H9 (cell line): ENCODE data around the gene CDH4. TPM values are rescaled to one million over a fixed set of nuclear protein-coding genes. Genes with fewer than 3 reads are reported as not detected.

Source experiments
- DNase-seq: peaks from one replicate; pipeline ENCODE4 v3.0.0-alpha.2; 2017
- H2AFZ ChIP-seq: one replicate; pipeline ENCODE4 v1.6.1; 2013; ENCODE audit warnings: mild to moderate bottlenecking, low read length, control low read depth, moderate library complexity
- H2AK5ac ChIP-seq: 2 replicates; pipeline ENCODE4 v1.6.1; 2013; ENCODE audit warnings: low read length, control low read depth, mixed read lengths; ENCODE audit not compliant: insufficient read length
- H2BK120ac ChIP-seq: one replicate; pipeline ENCODE4 v1.6.1; 2013; ENCODE audit warnings: low read depth, mild to moderate bottlenecking, low read length, control low read depth, inconsistent platforms; ENCODE audit not compliant: poor library complexity, severe bottlenecking
- H2BK12ac ChIP-seq: 2 replicates; pipeline ENCODE4 v1.6.1; 2013; ENCODE audit warnings: low read length, control low read depth, mixed read lengths, low read depth; ENCODE audit not compliant: insufficient read length
- H2BK15ac ChIP-seq: 2 replicates; pipeline ENCODE4 v1.6.1; 2013; ENCODE audit warnings: low read depth, low read length, control low read depth
- H2BK20ac ChIP-seq: one replicate; pipeline ENCODE4 v1.6.1; 2013; ENCODE audit warnings: low read depth, mild to moderate bottlenecking, low read length, control low read depth, inconsistent platforms; ENCODE audit not compliant: poor library complexity, severe bottlenecking
- H2BK5ac ChIP-seq: 2 replicates; pipeline ENCODE4 v1.6.1; 2013; ENCODE audit warnings: low read length, control low read depth, mixed read lengths; ENCODE audit not compliant: insufficient read length
- H3K14ac ChIP-seq: 2 replicates; pipeline ENCODE4 v1.6.1; 2013; ENCODE audit warnings: low read length, control low read depth; ENCODE audit not compliant: insufficient read depth
- H3K18ac ChIP-seq: 2 replicates; pipeline ENCODE4 v1.6.1; 2013; ENCODE audit warnings: low read depth, mild to moderate bottlenecking, mixed read lengths, low read length, control low read depth; ENCODE audit not compliant: insufficient read length
- H3K23ac ChIP-seq: 2 replicates; pipeline ENCODE4 v1.6.1; 2013; ENCODE audit warnings: low read length, control low read depth, mixed read lengths, low read depth; ENCODE audit not compliant: insufficient read length
- H3K23me2 ChIP-seq: 2 replicates; pipeline ENCODE4 v1.6.1; 2013; ENCODE audit warnings: low read depth, mild to moderate bottlenecking, mixed read lengths, low read length, control low read depth; ENCODE audit not compliant: insufficient read length, poor library complexity, severe bottlenecking
- H3K27ac ChIP-seq: 2 replicates; pipeline ENCODE4 v1.5.1; 2013; ENCODE audit warnings: low read length, control low read depth, mixed read lengths, low read depth; ENCODE audit not compliant: insufficient read length
- H3K27me3 ChIP-seq: 2 replicates; pipeline ENCODE4 v1.6.1; 2013; ENCODE audit warnings: low read length, control low read depth, inconsistent platforms; ENCODE audit not compliant: insufficient read depth
- H3K4ac ChIP-seq: 2 replicates; pipeline ENCODE4 v1.6.1; 2013; ENCODE audit warnings: low read depth, mild to moderate bottlenecking, control low read depth, inconsistent platforms, low read length, moderate library complexity
- H3K4me1 ChIP-seq: 2 replicates; pipeline ENCODE4 v1.6.1; 2013; ENCODE audit warnings: low read length, control low read depth, inconsistent platforms; ENCODE audit not compliant: insufficient read depth
- H3K4me2 ChIP-seq: 2 replicates; pipeline ENCODE4 v1.6.1; 2013; ENCODE audit warnings: low read length, control low read depth, mixed read lengths; ENCODE audit not compliant: insufficient read length, insufficient read depth
- H3K56ac ChIP-seq: 2 replicates; pipeline ENCODE4 v1.6.1; 2013; ENCODE audit warnings: low read depth, mild to moderate bottlenecking, mixed read lengths, low read length, control low read depth; ENCODE audit not compliant: insufficient read length
- H3K79me1 ChIP-seq: 2 replicates; pipeline ENCODE4 v1.6.1; 2013; ENCODE audit warnings: low read depth, mild to moderate bottlenecking, moderate library complexity, low read length, control low read depth, inconsistent platforms; ENCODE audit not compliant: insufficient read depth, poor library complexity, severe bottlenecking
- H3K79me2 ChIP-seq: 2 replicates; pipeline ENCODE4 v1.6.1; 2013; ENCODE audit warnings: low read length, control low read depth, inconsistent platforms; ENCODE audit not compliant: insufficient read depth
- H3K9ac ChIP-seq: 2 replicates; pipeline ENCODE4 v1.6.1; 2013; ENCODE audit warnings: low read length, control low read depth, mixed read lengths; ENCODE audit not compliant: insufficient read length; ENCODE audit errors: extremely low read depth
- H3K9me3 ChIP-seq: one replicate; pipeline ENCODE4 v1.6.1; 2013; ENCODE audit warnings: low read depth, low read length, inconsistent platforms; ENCODE audit not compliant: control insufficient read depth
- H3T11ph ChIP-seq: one replicate; pipeline ENCODE4 v1.6.1; 2013; ENCODE audit warnings: mild to moderate bottlenecking, low read length, control low read depth, inconsistent platforms
- H4K20me1 ChIP-seq: one replicate; pipeline ENCODE4 v1.6.1; 2013; ENCODE audit not compliant: control insufficient read depth, insufficient read length, insufficient read depth
- H4K5ac ChIP-seq: 2 replicates; pipeline ENCODE4 v1.6.1; 2013; ENCODE audit warnings: low read depth, mild to moderate bottlenecking, mixed read lengths, low read length, control low read depth; ENCODE audit not compliant: insufficient read length
- H4K8ac ChIP-seq: replicated peaks from 2 replicates; pipeline ENCODE4 v1.6.1; 2013; ENCODE audit warnings: low read length, control low read depth, mixed read lengths, low read depth; ENCODE audit not compliant: insufficient read length
- H4K91ac ChIP-seq: 2 replicates; pipeline ENCODE4 v1.6.1; 2013; ENCODE audit warnings: low read depth, mild to moderate bottlenecking, moderate library complexity, mixed read lengths, low read length, control low read depth; ENCODE audit not compliant: insufficient read length
- H3K27ac Mint-ChIP-seq, 3 experiments: 2 replicates in 2 of 3; 3 replicates in 1 of 3; pipeline ENCODE4 v1.8.0; 2020 to 2021; ENCODE audit warnings: mixed read lengths in 3 of 3, mild to moderate bottlenecking in 1 of 3, moderate library complexity in 1 of 3
- H3K27me3 Mint-ChIP-seq: 2 replicates; pipeline ENCODE4 v1.8.0; 2021; ENCODE audit warnings: low read depth, mild to moderate bottlenecking, moderate library complexity, mixed read lengths
- H3K36me3 Mint-ChIP-seq, 3 experiments: 2 replicates in 2 of 3; 3 replicates in 1 of 3; pipeline ENCODE4 v1.8.0; 2020 to 2021; ENCODE audit warnings: low read depth in 3 of 3, mixed read lengths in 3 of 3; ENCODE audit not compliant: insufficient read depth in 1 of 3
- H3K4me1 Mint-ChIP-seq, 2 experiments: 2 replicates each; pipeline ENCODE4 v1.8.0; 2020; ENCODE audit warnings: mixed read lengths in 2 of 2
- H3K4me3 Mint-ChIP-seq, 2 experiments: 2 replicates in 1 of 2; 3 replicates in 1 of 2; pipeline ENCODE4 v1.8.0; 2020 to 2021; ENCODE audit warnings: mild to moderate bottlenecking in 2 of 2, mixed read lengths in 2 of 2, moderate library complexity in 1 of 2
- H3K9me3 Mint-ChIP-seq, 2 experiments: 2 replicates in 1 of 2; 3 replicates in 1 of 2; pipeline ENCODE4 v1.8.0; 2020; ENCODE audit warnings: mild to moderate bottlenecking in 2 of 2, mixed read lengths in 2 of 2, moderate library complexity in 1 of 2
- CTCF ChIP-seq: fragments of 200-600 bp; sonication (generic); conservative IDR thresholded peaks from 3 replicates; pipeline ENCODE4 v1.8.0; 2021; ENCODE audit warnings: antibody characterized with exemption, mild to moderate bottlenecking
- WGBS: extraction: QIAGEN DNeasy Blood & Tissue Kit; methylation state at CpG from one replicate; pipeline ENCODE4 v1.1.7; 2013; ENCODE audit warnings: missing lambda C conversion rate, low lambda C conversion rate, mixed read lengths; ENCODE audit not compliant: insufficient read length; ENCODE audit errors: extremely low coverage; 5-methylcytosine and 5-hydroxymethylcytosine counted together
- total RNA-seq: library from RNA; stranded (reverse); gene quantifications from 2 replicates; pipeline ENCODE4 v1.2.1, GENCODE V29; 2021

Gene CDH4
- total RNA-seq, 1 experiment from 2014 or later, result 3.0 TPM

GRCh38 chr20:61453219-61453618 is 201.2 kb downstream of the CDH4 start:
- Histone ChIP-seq H3K9me3 (no peaks in the 10 kb centered on the region), H2AK5ac (no peak overlapping the region), H3K4me1 (peaks cover 6% of the 10 kb centered on the region; the same call in 1 of the 2 replicates), H3K4me2 (no peak overlapping the region), H3K14ac (no peak overlapping the region), H4K8ac (no peak overlapping the region), H3K18ac (no peak overlapping the region), H2AFZ (no peak overlapping the region), H3K23me2 (no peaks in the 10 kb centered on the region), H3T11ph (no peak overlapping the region), H3K27ac (no peak overlapping the region), H2BK120ac (no peak overlapping the region), H2BK5ac (no peak overlapping the region), H3K4ac (no peak overlapping the region), H3K79me1 (no peaks in the 10 kb centered on the region), H3K79me2 (no peaks in the 10 kb centered on the region; the same call in 1 of the 2 replicates), H3K9ac (no peak overlapping the region), H4K5ac (no peak overlapping the region), H2BK15ac (no peak overlapping the region), H3K27me3 (peaks cover 2% of the 10 kb centered on the region; the same call in 1 of the 2 replicates), H2BK20ac (no peak overlapping the region), H3K23ac (no peak overlapping the region), H3K56ac (no peak overlapping the region), H4K20me1 (no peaks in the 10 kb centered on the region), H4K91ac (no peak overlapping the region), H2BK12ac (no peak overlapping the region)
- peaks cover 44 to 46% of the 10 kb centered on the region in 2 experiments for H3K4me1 Mint-ChIP-seq
- H3K4me3 Mint-ChIP-seq, result no peak overlapping the region
- TF ChIP-seq CTCF, result no peak
- no CpG with 5 or more reads among the region's 7 CpGs for WGBS
- H3K27me3 Mint-ChIP-seq, result peaks cover 16% of the 10 kb centered on the region
- H3K36me3 Mint-ChIP-seq, result no peaks in the 10 kb centered on the region; a peak in 1 of 7 replicates
- H3K27ac Mint-ChIP-seq, result no peak overlapping the region
- H3K9me3 Mint-ChIP-seq, result peaks cover 0 to 4% of the 10 kb centered on the region in 2 experiments; a peak in 1 of 5 replicates
- DNase-seq, result no peak
